GM12891 (cell line): ENCODE results near the gene FZR1.
A peak's percentile ranks its signal among the peaks of the same experiment; 100 is the strongest.

Experiments
- DNase-seq: peaks from one replicate; pipeline ENCODE4 v3.0.0; 2011; ENCODE audit warnings: low spot score; ENCODE audit not compliant: insufficient read length
- FAIRE-seq: peaks from 2 replicates; lab custom pipeline; 2011; peaks lifted over from hg19 to GRCh38; lab: Jason Lieb, UNC
- PAX5 ChIP-seq: IDR thresholded peaks from 2 replicates; pipeline ENCODE4 v1.6.1; 2011; ENCODE audit warnings: low read length, moderate library complexity, mild to moderate bottlenecking; ENCODE audit not compliant: insufficient read depth, severe bottlenecking
- POLR2A ChIP-seq: IDR thresholded peaks from 2 replicates; pipeline ENCODE4 v1.6.1; 2011; ENCODE audit warnings: low read depth, low read length, control low read depth
- POLR2AphosphoS5 ChIP-seq: IDR thresholded peaks from 2 replicates; pipeline ENCODE4 v1.6.1; 2011; ENCODE audit warnings: low read depth, low read length, control low read depth
- POU2F2 ChIP-seq: IDR thresholded peaks from 2 replicates; pipeline ENCODE4 v1.6.1; 2011; ENCODE audit warnings: low read depth, mild to moderate bottlenecking, control low read depth, low read length, moderate library complexity
- SPI1 ChIP-seq: IDR thresholded peaks from 2 replicates; pipeline ENCODE4 v1.6.1; 2011; ENCODE audit warnings: low read depth, low read length, control low read depth
- TAF1 ChIP-seq: IDR thresholded peaks from 2 replicates; pipeline ENCODE4 v1.6.1; 2011; ENCODE audit warnings: low read depth, low read length, control low read depth

Gene FZR1

GRCh38 chr19:3512562-3513228, 6.6 kb downstream of the FZR1 start:
- TF ChIP-seq PAX5 (no peak), POLR2A (no peak), POU2F2 (no peak), TAF1 (no peak), POLR2AphosphoS5 (no peak), SPI1 (no peak)
- no peak for DNase-seq
- FAIRE-seq: no peak

- TF ChIP-seq POLR2A (no peak), PAX5 (no peak), SPI1 (no peak), POU2F2 (no peak), TAF1 (no peak)
- no peak for DNase-seq
- no peak for FAIRE-seq
Measured at GRCh38 chr19:3513229-3514140, 7.4 kb downstream of the FZR1 start.

GRCh38 chr19:3514930-3515329, 8.8 kb downstream of the FZR1 start:
- FAIRE-seq: no peak
- no peak for DNase-seq
- TF ChIP-seq POLR2A (no peak), POU2F2 (no peak), PAX5 (no peak), POLR2AphosphoS5 (no peak), SPI1 (no peak), TAF1 (no peak)

- TF ChIP-seq SPI1: no peak
- TF ChIP-seq TAF1: no peak
- no peak for TF ChIP-seq POLR2AphosphoS5
- no peak for TF ChIP-seq PAX5
- TF ChIP-seq POLR2A: no peak
- TF ChIP-seq POU2F2: no peak
- FAIRE-seq (no peak), DNase-seq (no peak)
Measured at GRCh38 chr19:3515891-3516422, 9.8 kb downstream of the FZR1 start.

- DNase-seq (no peak), FAIRE-seq (peak; percentile 77)
- TF ChIP-seq POLR2AphosphoS5: no peak
Measured at GRCh38 chr19:3516675-3517207, 10.6 kb downstream of the FZR1 start.

GRCh38 chr19:3517638-3518037, 11.5 kb downstream of the FZR1 start:
- TF ChIP-seq POU2F2: no peak
- no peak for TF ChIP-seq POLR2A
- TF ChIP-seq SPI1: no peak
- TF ChIP-seq TAF1: no peak
- no peak for TF ChIP-seq POLR2AphosphoS5
- TF ChIP-seq PAX5: no peak
- no peak for FAIRE-seq
- DNase-seq: no peak

GRCh38 chr19:3518255-3518654, 12.1 kb downstream of the FZR1 start:
- FAIRE-seq (no peak), DNase-seq (no peak)
- TF ChIP-seq PAX5 (no peak), TAF1 (no peak), POU2F2 (no peak), POLR2A (no peak), SPI1 (no peak), POLR2AphosphoS5 (no peak)

- FAIRE-seq (no peak), DNase-seq (no peak)
- no peak for TF ChIP-seq POU2F2
- TF ChIP-seq POLR2A: no peak
- no peak for TF ChIP-seq TAF1
- TF ChIP-seq PAX5: no peak
- no peak for TF ChIP-seq POLR2AphosphoS5
- no peak for TF ChIP-seq SPI1
Measured at GRCh38 chr19:3518659-3519058, 12.5 kb downstream of the FZR1 start.

GRCh38 chr19:3519126-3519525, 13.0 kb downstream of the FZR1 start:
- DNase-seq (no peak), FAIRE-seq (no peak)
- TF ChIP-seq POLR2AphosphoS5: no peak
- no peak for TF ChIP-seq POLR2A
- TF ChIP-seq PAX5: no peak
- TF ChIP-seq POU2F2: no peak
- TF ChIP-seq TAF1: no peak
- no peak for TF ChIP-seq SPI1

GRCh38 chr19:3520166-3521103, 14.3 kb downstream of the FZR1 start:
- no peak for FAIRE-seq
- DNase-seq: no peak
- TF ChIP-seq POLR2AphosphoS5 (no peak), SPI1 (no peak), POLR2A (no peak), POU2F2 (no peak), TAF1 (no peak), PAX5 (no peak)
